ENCODE data around the gene C10orf95. TPM values are rescaled to one million over a fixed set of nuclear protein-coding genes. Genes with fewer than 3 reads are reported as not detected.

The C10orf95 gene
- total RNA-seq, 1 donor from 2014 or later = not detected

- Histone ChIP-seq H3F3A (ENCODE audit: low read depth) (peaks cover 24% of the 10 kb centered on the region), H3K4me2 (peak overlapping the region; percentile 76), H3K9ac (no peak overlapping the region), H3K4me3 (peak overlapping the region; percentile 41), H3K27me3 (peaks cover 85% of the 10 kb centered on the region), H2AFZ (replicated peaks) (no peak overlapping the region), H3K4me1 (peaks cover 19% of the 10 kb centered on the region), H3K9me3 (ENCODE audit: low read depth) (no peaks in the 10 kb centered on the region), H4K20me1 (ENCODE audit: low read depth) (peaks cover 19% of the 10 kb centered on the region), H3K36me3 (no peaks in the 10 kb centered on the region), H3K27ac (no peak overlapping the region), H3K79me2 (ENCODE audit: low read depth) (no peaks in the 10 kb centered on the region)
- no peak for DNase-seq (ENCODE audit: low spot score)
- peak overlapping the region; percentile 65 for H3K27ac Mint-ChIP-seq
- H3K36me3 Mint-ChIP-seq = peaks cover 2% of the 10 kb centered on the region
- H3K4me1 Mint-ChIP-seq = peaks cover 44% of the 10 kb centered on the region
- TF ChIP-seq CTCF (IDR thresholded peaks at IDR 0.05) = no peak
- no peak for TF ChIP-seq EZH2phosphoT487 (IDR thresholded peaks at IDR 0.05)
- TF ChIP-seq EZH2 (IDR thresholded peaks at IDR 0.05) = no peak
- H3K4me3 Mint-ChIP-seq = peak overlapping the region; percentile 81
- peaks cover 32% of the 10 kb centered on the region for H3K27me3 Mint-ChIP-seq (ENCODE audit: insufficient read depth, low read depth)
- no peaks in the 10 kb centered on the region for H3K9me3 Mint-ChIP-seq
These were observed 43.1 kb downstream of the C10orf95 start for GRCh38 chr10:102408131-102408727.

- peaks cover 31% of the 10 kb centered on the region for H3K27me3 Mint-ChIP-seq (ENCODE audit: insufficient read depth, low read depth)
- peaks cover 16% of the 10 kb centered on the region for H4K20me1 ChIP-seq (ENCODE audit: low read depth)
These were observed 43.8 kb downstream of the C10orf95 start for GRCh38 chr10:102407425-102408130.

GRCh38 chr10:102406815-102407214 lies 44.5 kb downstream of the C10orf95 start:
- Mint-ChIP-seq H3K27me3 (ENCODE audit: insufficient read depth, low read depth) (peaks cover 26% of the 10 kb centered on the region), H3K27ac (peak overlapping the region; percentile 50), H3K4me1 (peaks cover 30% of the 10 kb centered on the region), H3K4me3 (no peak overlapping the region), H3K36me3 (peaks cover 2% of the 10 kb centered on the region), H3K9me3 (no peaks in the 10 kb centered on the region)
- peaks cover 13% of the 10 kb centered on the region for H3F3A ChIP-seq (ENCODE audit: low read depth)
- H3K4me3 ChIP-seq = no peak overlapping the region
- no peaks in the 10 kb centered on the region for H3K36me3 ChIP-seq
- H3K27ac ChIP-seq = no peak overlapping the region
- no peak overlapping the region for H3K4me2 ChIP-seq
- H4K20me1 ChIP-seq (ENCODE audit: low read depth) = peaks cover 16% of the 10 kb centered on the region
- DNase-seq (ENCODE audit: low spot score) = no peak
- H2AFZ ChIP-seq (replicated peaks) = no peak overlapping the region
- no peaks in the 10 kb centered on the region for H3K9me3 ChIP-seq (ENCODE audit: low read depth)
- H3K27me3 ChIP-seq = peaks cover 73% of the 10 kb centered on the region
- no peak overlapping the region for H3K9ac ChIP-seq
- peaks cover 11% of the 10 kb centered on the region for H3K4me1 ChIP-seq
- TF ChIP-seq EZH2 (IDR thresholded peaks at IDR 0.05) (no peak), EZH2phosphoT487 (IDR thresholded peaks at IDR 0.05) (no peak), CTCF (IDR thresholded peaks at IDR 0.05) (no peak)
- no peaks in the 10 kb centered on the region for H3K79me2 ChIP-seq (ENCODE audit: low read depth)

More at GRCh38 chr10:102407425-102408130, 43.8 kb downstream of the C10orf95 start:
- no peaks in the 10 kb centered on the region for H3K36me3 ChIP-seq
- H3K4me1 ChIP-seq = peaks cover 13% of the 10 kb centered on the region
- no peak overlapping the region for H3K27ac ChIP-seq
- DNase-seq (ENCODE audit: low spot score) = no peak
- peaks cover 37% of the 10 kb centered on the region for H3K4me1 Mint-ChIP-seq
- H3K9me3 ChIP-seq (ENCODE audit: low read depth) = no peaks in the 10 kb centered on the region
- H2AFZ ChIP-seq (replicated peaks) = no peak overlapping the region
- no peaks in the 10 kb centered on the region for H3K9me3 Mint-ChIP-seq
- H3K9ac ChIP-seq = no peak overlapping the region
- H3K4me3 Mint-ChIP-seq = peak overlapping the region; percentile 81
- no peaks in the 10 kb centered on the region for H3K79me2 ChIP-seq (ENCODE audit: low read depth)
- peaks cover 17% of the 10 kb centered on the region for H3F3A ChIP-seq (ENCODE audit: low read depth)
- no peak overlapping the region for H3K4me3 ChIP-seq
- H3K27me3 ChIP-seq = peaks cover 81% of the 10 kb centered on the region
- no peak overlapping the region for H3K4me2 ChIP-seq
- no peak overlapping the region for H3K27ac Mint-ChIP-seq
- peaks cover 2% of the 10 kb centered on the region for H3K36me3 Mint-ChIP-seq
- TF ChIP-seq EZH2phosphoT487 (IDR thresholded peaks at IDR 0.05) (no peak), EZH2 (IDR thresholded peaks at IDR 0.05) (no peak)

- H3F3A ChIP-seq (ENCODE audit: low read depth) = peaks cover 13% of the 10 kb centered on the region
- peaks cover 16% of the 10 kb centered on the region for H4K20me1 ChIP-seq (ENCODE audit: low read depth)
- H2AFZ ChIP-seq (replicated peaks) = no peak overlapping the region
- Mint-ChIP-seq H3K27me3 (ENCODE audit: insufficient read depth, low read depth) (peaks cover 19% of the 10 kb centered on the region), H3K9me3 (no peaks in the 10 kb centered on the region), H3K4me1 (peaks cover 18% of the 10 kb centered on the region), H3K4me3 (no peak overlapping the region), H3K36me3 (peaks cover 2% of the 10 kb centered on the region), H3K27ac (no peak overlapping the region)
- H3K36me3 ChIP-seq = no peaks in the 10 kb centered on the region
- H3K9ac ChIP-seq = no peak overlapping the region
- H3K4me2 ChIP-seq = no peak overlapping the region
- no peak overlapping the region for H3K27ac ChIP-seq
- DNase-seq (ENCODE audit: low spot score) = no peak
- peaks cover 11% of the 10 kb centered on the region for H3K4me1 ChIP-seq
- peaks cover 61% of the 10 kb centered on the region for H3K27me3 ChIP-seq
- no peak overlapping the region for H3K4me3 ChIP-seq
- TF ChIP-seq CTCF (IDR thresholded peaks at IDR 0.05) (no peak), EZH2 (IDR thresholded peaks at IDR 0.05) (no peak), EZH2phosphoT487 (IDR thresholded peaks at IDR 0.05) (no peak)
- H3K79me2 ChIP-seq (ENCODE audit: low read depth) = no peaks in the 10 kb centered on the region
- H3K9me3 ChIP-seq (ENCODE audit: low read depth) = no peaks in the 10 kb centered on the region
These were observed 45.7 kb downstream of the C10orf95 start for GRCh38 chr10:102405632-102406031.

All from neural progenitor cell (in vitro differentiated cells).